HPDE6-E6E7 (cell line): ENCODE measurements around the gene FGB.

Source experiments
- DNase-seq: peaks from one replicate; pipeline ENCODE4 v3.0.0; 2011; ENCODE audit warnings: missing footprints; ENCODE audit errors: extremely low spot score

FGB gene

GRCh38 chr4:154562697-154563254 is at the start of gene FGB:
Gene FGB (plus strand): TSS chr4:154563011. CDS start chr4:154563019, 8 bp downstream.
- DNase-seq = no peak

GRCh38 chr4:154516318-154517029 is 46.3 kb upstream of the FGB start:
- no peak for DNase-seq

- no peak for DNase-seq
Observed at GRCh38 chr4:154517591-154517990, 45.2 kb upstream of the FGB start.

- no peak for DNase-seq
Observed at GRCh38 chr4:154519214-154519613, 43.6 kb upstream of the FGB start.

- DNase-seq = no peak
Observed at GRCh38 chr4:154521607-154522006, 41.2 kb upstream of the FGB start.

GRCh38 chr4:154526151-154526550 is 36.7 kb upstream of the FGB start:
- no peak for DNase-seq

GRCh38 chr4:154527308-154527707 is 35.5 kb upstream of the FGB start:
- no peak for DNase-seq

GRCh38 chr4:154528869-154529268 is 33.9 kb upstream of the FGB start:
- no peak for DNase-seq

GRCh38 chr4:154529728-154530519 is 32.9 kb upstream of the FGB start:
- peak; percentile 56 for DNase-seq

GRCh38 chr4:154534296-154534695 is 28.5 kb upstream of the FGB start:
- DNase-seq = no peak

GRCh38 chr4:154542271-154542879 is 20.4 kb upstream of the FGB start:
- DNase-seq = no peak

GRCh38 chr4:154545689-154546088 is 17.1 kb upstream of the FGB start:
- DNase-seq = no peak

GRCh38 chr4:154549894-154550790 is 12.7 kb upstream of the FGB start, which contains the start of gene PLRG1:
Gene PLRG1 (minus strand): TSS chr4:154550400. CDS start chr4:154550308, 92 bp downstream.
- DNase-seq = peak; percentile 88

- peak; percentile 74 for DNase-seq
Observed at GRCh38 chr4:154551872-154552686, 10.7 kb upstream of the FGB start.

- DNase-seq = no peak
Observed at GRCh38 chr4:154559141-154559493, 3.7 kb upstream of the FGB start.

GRCh38 chr4:154559494-154560418 is 3.1 kb upstream of the FGB start:
- peak; percentile 51 for DNase-seq

- DNase-seq = no peak
Observed at GRCh38 chr4:154560419-154560801, 2.4 kb upstream of the FGB start.

GRCh38 chr4:154560824-154561231 is 2.0 kb upstream of the FGB start:
- DNase-seq = no peak

- DNase-seq = no peak
Observed at GRCh38 chr4:154564311-154564710, 1.5 kb downstream of the FGB start.
